DOHH2 (cell line): ENCODE results near the gene CHKA.

Experiments
- H3F3A ChIP-seq: fragments of 200-600 bp; sonication (generic), shearing (Covaris generic); 2 replicates; pipeline ENCODE4 v1.6.0; 2016; ENCODE audit warnings: antibody characterized with exemption, mild to moderate bottlenecking; ENCODE audit not compliant: control insufficient read depth, insufficient read depth
- H3K27ac ChIP-seq: fragments of 200-600 bp; sonication (generic); 2 replicates; pipeline ENCODE4 v1.5.1; 2014; ENCODE audit warnings: low read depth, mild to moderate bottlenecking, low read length, moderate library complexity
- H3K27me3 ChIP-seq: fragments of 200-600 bp; sonication (generic); 2 replicates; pipeline ENCODE4 v1.6.1; 2014; ENCODE audit warnings: mild to moderate bottlenecking, low read length, mixed read lengths; ENCODE audit not compliant: control insufficient read depth
- H3K36me3 ChIP-seq: fragments of 200-600 bp; sonication (generic); 2 replicates; pipeline ENCODE4 v1.6.1; 2014; ENCODE audit warnings: mild to moderate bottlenecking, low read length, moderate library complexity, mixed read lengths; ENCODE audit not compliant: control insufficient read depth
- H3K4me1 ChIP-seq: fragments of 200-600 bp; sonication (generic); 2 replicates; pipeline ENCODE4 v1.6.1; 2014; ENCODE audit warnings: mild to moderate bottlenecking, low read length, mixed read lengths; ENCODE audit not compliant: control insufficient read depth
- H3K4me2 ChIP-seq: fragments of 200-600 bp; sonication (generic); 2 replicates; pipeline ENCODE4 v1.6.0; 2014; ENCODE audit warnings: mild to moderate bottlenecking, low read length, moderate library complexity
- H3K4me3 ChIP-seq: fragments of 200-600 bp; sonication (generic); 2 replicates; pipeline ENCODE4 v1.5.1; 2014; ENCODE audit warnings: mild to moderate bottlenecking, low read length, mixed read lengths
- H3K79me2 ChIP-seq: fragments of 200-600 bp; sonication (generic); 2 replicates; pipeline ENCODE4 v1.6.1; 2014; ENCODE audit warnings: mild to moderate bottlenecking, low read length, mixed read lengths; ENCODE audit not compliant: control insufficient read depth
- H3K9me2 ChIP-seq: fragments of 200-600 bp; sonication (generic); replicated peaks from 2 replicates; pipeline ENCODE4 v1.6.1; 2014; ENCODE audit warnings: mild to moderate bottlenecking, low read length, mixed read lengths; ENCODE audit not compliant: control insufficient read depth
- H3K9me3 ChIP-seq: fragments of 200-600 bp; sonication (generic); 2 replicates; pipeline ENCODE4 v1.6.1; 2014; ENCODE audit warnings: antibody characterized with exemption, low read length, mixed read lengths; ENCODE audit not compliant: control insufficient read depth, insufficient read depth
- H4K20me1 ChIP-seq: fragments of 200-600 bp; sonication (generic); 2 replicates; pipeline ENCODE4 v1.6.0; 2014; ENCODE audit warnings: low read depth, mild to moderate bottlenecking, antibody characterized with exemption, low read length, moderate library complexity; ENCODE audit not compliant: control insufficient read depth, insufficient read depth
- EZH2phosphoT487 ChIP-seq: fragments of 200-600 bp; sonication (generic); IDR thresholded peaks from 2 replicates; pipeline ENCODE4 v1.6.1; 2017; ENCODE audit warnings: borderline replicate concordance, mild to moderate bottlenecking, antibody characterized with exemption, low read length, moderate library complexity, mixed read lengths
- TF ChIP-seq, protein P1 (sequence below): fragments of 200-600 bp; sonication (generic); IDR thresholded peaks from one replicate; pipeline ENCODE4 v1.5.1; 2014; ENCODE audit warnings: antibody characterized with exemption, mild to moderate bottlenecking, low read depth, low read length; ENCODE audit not compliant: poor library complexity, severe bottlenecking

The CHKA gene

DNA sequence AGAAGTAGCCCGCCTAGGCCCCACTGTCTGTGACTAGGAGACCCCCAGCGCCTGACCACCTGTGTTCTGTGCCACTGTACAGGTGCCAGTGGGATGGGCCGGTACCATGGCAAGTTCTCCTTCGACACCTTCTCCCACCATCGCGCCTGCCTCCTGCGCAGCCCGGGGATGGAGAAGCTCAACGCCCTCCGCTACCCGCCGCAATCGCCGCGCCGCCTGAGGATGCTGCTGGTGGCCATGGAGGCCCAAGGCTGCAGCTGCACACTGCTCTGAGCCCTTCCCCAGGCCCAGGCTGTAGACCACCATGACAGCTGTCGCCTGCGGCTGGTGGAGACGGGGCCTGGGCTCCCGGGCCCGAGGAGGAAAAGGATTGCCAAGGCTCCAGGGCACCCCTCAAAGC lies 93.5 kb downstream of the CHKA start:
- no peak overlapping the region for H3K4me2 ChIP-seq
- no peaks in the 10 kb centered on the region for H3K9me2 ChIP-seq
- H3K36me3 ChIP-seq: peaks cover 9% of the 10 kb centered on the region
- H3K79me2 ChIP-seq: peaks cover 29% of the 10 kb centered on the region
- no peak overlapping the region for H3K27ac ChIP-seq
- no peaks in the 10 kb centered on the region for H3K9me3 ChIP-seq
- no peaks in the 10 kb centered on the region; the same call in 1 of the 2 replicates for H3F3A ChIP-seq
- TF ChIP-seq EZH2phosphoT487: no peak
- TF ChIP-seq, protein P1, sequence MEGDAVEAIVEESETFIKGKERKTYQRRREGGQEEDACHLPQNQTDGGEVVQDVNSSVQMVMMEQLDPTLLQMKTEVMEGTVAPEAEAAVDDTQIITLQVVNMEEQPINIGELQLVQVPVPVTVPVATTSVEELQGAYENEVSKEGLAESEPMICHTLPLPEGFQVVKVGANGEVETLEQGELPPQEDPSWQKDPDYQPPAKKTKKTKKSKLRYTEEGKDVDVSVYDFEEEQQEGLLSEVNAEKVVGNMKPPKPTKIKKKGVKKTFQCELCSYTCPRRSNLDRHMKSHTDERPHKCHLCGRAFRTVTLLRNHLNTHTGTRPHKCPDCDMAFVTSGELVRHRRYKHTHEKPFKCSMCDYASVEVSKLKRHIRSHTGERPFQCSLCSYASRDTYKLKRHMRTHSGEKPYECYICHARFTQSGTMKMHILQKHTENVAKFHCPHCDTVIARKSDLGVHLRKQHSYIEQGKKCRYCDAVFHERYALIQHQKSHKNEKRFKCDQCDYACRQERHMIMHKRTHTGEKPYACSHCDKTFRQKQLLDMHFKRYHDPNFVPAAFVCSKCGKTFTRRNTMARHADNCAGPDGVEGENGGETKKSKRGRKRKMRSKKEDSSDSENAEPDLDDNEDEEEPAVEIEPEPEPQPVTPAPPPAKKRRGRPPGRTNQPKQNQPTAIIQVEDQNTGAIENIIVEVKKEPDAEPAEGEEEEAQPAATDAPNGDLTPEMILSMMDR: no peak
- no peaks in the 10 kb centered on the region for H3K27me3 ChIP-seq
- H3K4me1 ChIP-seq: peaks cover 20% of the 10 kb centered on the region
- no peak overlapping the region for H3K4me3 ChIP-seq
- H4K20me1 ChIP-seq: no peaks in the 10 kb centered on the region

DNA sequence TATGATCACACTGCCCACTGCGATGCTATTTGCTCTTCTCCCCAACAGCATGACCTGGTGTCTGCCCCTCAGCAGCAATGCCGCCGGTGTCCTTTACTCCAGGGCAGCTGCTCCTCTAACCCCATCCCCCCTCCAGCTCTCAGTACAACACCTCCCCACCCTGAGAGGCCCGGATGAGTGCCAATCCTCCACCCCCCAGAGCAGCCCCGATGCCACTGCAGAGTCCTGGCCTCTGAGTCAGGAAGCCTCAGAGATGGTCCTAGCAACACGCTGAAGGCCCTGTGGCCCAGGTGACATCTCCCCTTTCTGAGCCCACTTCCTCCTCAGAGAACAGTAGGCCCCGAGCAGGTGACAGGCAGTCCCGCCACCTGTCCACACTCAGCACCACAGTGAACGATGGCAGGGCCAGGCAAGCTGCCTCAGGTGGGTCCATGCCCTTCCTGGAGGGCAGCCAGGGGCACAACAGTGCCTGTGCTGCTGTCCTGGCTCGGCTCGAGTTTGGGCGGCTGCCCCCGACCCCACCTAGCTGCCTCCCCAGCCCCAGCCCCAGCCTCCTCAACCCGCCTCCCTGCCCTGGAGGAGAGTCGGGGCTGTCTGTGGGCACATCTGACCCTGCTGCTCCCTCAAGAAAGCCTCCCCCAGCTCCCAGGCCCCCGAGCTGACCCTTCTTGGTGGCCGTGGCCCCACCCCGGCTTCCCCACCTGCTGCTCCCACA lies 94.6 kb downstream of the CHKA start:
- TF ChIP-seq, protein P1: no peak
- TF ChIP-seq EZH2phosphoT487: no peak
- H4K20me1 ChIP-seq: no peaks in the 10 kb centered on the region
- H3K79me2 ChIP-seq: peaks cover 18% of the 10 kb centered on the region
- no peaks in the 10 kb centered on the region; the same call in 1 of the 2 replicates for H3F3A ChIP-seq
- H3K4me3 ChIP-seq: no peak overlapping the region
- no peaks in the 10 kb centered on the region for H3K9me2 ChIP-seq
- H3K9me3 ChIP-seq: no peaks in the 10 kb centered on the region
- H3K27ac ChIP-seq: no peak overlapping the region
- H3K36me3 ChIP-seq: no peaks in the 10 kb centered on the region
- H3K27me3 ChIP-seq: no peaks in the 10 kb centered on the region
- H3K4me2 ChIP-seq: no peak overlapping the region
- peaks cover 15% of the 10 kb centered on the region for H3K4me1 ChIP-seq

DNA sequence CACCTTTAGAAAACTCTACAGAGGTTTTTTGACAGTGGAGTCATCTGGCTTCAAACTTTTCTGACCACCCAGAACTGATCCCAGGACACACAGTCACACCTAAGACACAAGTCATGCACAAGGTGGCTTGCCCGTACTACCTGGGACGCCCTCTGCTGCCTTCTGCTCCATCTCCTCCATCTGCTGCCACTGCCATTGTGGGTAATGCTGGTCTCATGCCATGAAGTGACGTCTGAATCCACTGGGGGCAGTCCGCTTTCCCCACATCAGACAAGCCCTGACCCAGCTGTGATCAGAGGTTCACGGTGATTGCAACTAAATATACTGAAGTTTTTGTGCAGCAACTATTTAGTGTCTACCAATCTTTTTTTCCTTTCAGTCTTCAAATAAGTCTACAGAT lies 96.1 kb downstream of the CHKA start:
- H3K4me2 ChIP-seq: no peak overlapping the region
- H4K20me1 ChIP-seq: no peaks in the 10 kb centered on the region
- H3K9me3 ChIP-seq: no peaks in the 10 kb centered on the region
- no peak overlapping the region for H3K4me3 ChIP-seq
- TF ChIP-seq, protein P1: peak; percentile 35
- no peak for TF ChIP-seq EZH2phosphoT487
- H3F3A ChIP-seq: no peaks in the 10 kb centered on the region; the same call in 1 of the 2 replicates
- no peak overlapping the region for H3K27ac ChIP-seq
- peaks cover 7% of the 10 kb centered on the region; the same call in 1 of the 2 replicates for H3K79me2 ChIP-seq
- H3K36me3 ChIP-seq: no peaks in the 10 kb centered on the region
- H3K9me2 ChIP-seq: no peaks in the 10 kb centered on the region
- H3K27me3 ChIP-seq: no peaks in the 10 kb centered on the region
- H3K4me1 ChIP-seq: peaks cover 11% of the 10 kb centered on the region
